Neuronal stem cell (in vitro differentiated cells): ENCODE measurements around the gene KIF11.

Experiments used
- DNase-seq: peaks from one replicate; pipeline ENCODE4 v3.0.0-alpha.2; 2013; ENCODE audit warnings: low spot score
- H2AFZ ChIP-seq: one replicate; pipeline ENCODE4 v1.6.1; 2013; ENCODE audit warnings: mild to moderate bottlenecking, low read length, inconsistent platforms
- H2AK5ac ChIP-seq: 2 replicates; pipeline ENCODE4 v1.6.1; 2013; ENCODE audit warnings: low read depth, mild to moderate bottlenecking, inconsistent platforms, low read length, moderate library complexity, mixed read lengths
- H2BK120ac ChIP-seq: 2 replicates; pipeline ENCODE4 v1.6.1; 2013; ENCODE audit warnings: low read depth, mild to moderate bottlenecking, inconsistent platforms, low read length, moderate library complexity, mixed read lengths
- H2BK12ac ChIP-seq: one replicate; pipeline ENCODE4 v1.6.1; 2013; ENCODE audit warnings: low read length, inconsistent platforms
- H2BK15ac ChIP-seq: 2 replicates; pipeline ENCODE4 v1.6.1; 2013; ENCODE audit warnings: mild to moderate bottlenecking, low read length, inconsistent platforms, mixed read lengths
- H2BK5ac ChIP-seq: one replicate; pipeline ENCODE4 v1.6.1; 2013; ENCODE audit warnings: inconsistent platforms, mild to moderate bottlenecking, low read length, moderate library complexity
- H3K14ac ChIP-seq: one replicate; pipeline ENCODE4 v1.6.1; 2013; ENCODE audit warnings: low read length, inconsistent platforms
- H3K18ac ChIP-seq: 2 replicates; pipeline ENCODE4 v1.6.1; 2013; ENCODE audit warnings: low read length, inconsistent platforms
- H3K23ac ChIP-seq: 2 replicates; pipeline ENCODE4 v1.6.1; 2013; ENCODE audit warnings: low read depth, mild to moderate bottlenecking, mixed read lengths, low read length, inconsistent platforms; ENCODE audit not compliant: poor library complexity
- H3K27ac ChIP-seq: replicated peaks from 3 replicates; pipeline ENCODE4 v1.5.1; 2013; ENCODE audit warnings: low read length, inconsistent platforms
- H3K27me3 ChIP-seq, 3 experiments: 2 replicates each; pipeline ENCODE4 v1.6.1; 2013; ENCODE audit warnings: low read length in 3 of 3, mild to moderate bottlenecking in 2 of 3, inconsistent platforms in 1 of 3, low read depth in 1 of 3, mixed read lengths in 1 of 3, moderate library complexity in 1 of 3; ENCODE audit not compliant: control insufficient read depth in 3 of 3, insufficient read depth in 3 of 3
- H3K36me3 ChIP-seq, 2 donors: replicated peaks in 1 of 2; 2 replicates each; pipeline ENCODE4 v1.6.1; 2013; ENCODE audit warnings: low read length in 2 of 2; ENCODE audit not compliant: control insufficient read depth in 2 of 2, insufficient read depth in 2 of 2
- H3K4ac ChIP-seq: 2 replicates; pipeline ENCODE4 v1.6.1; 2013; ENCODE audit warnings: inconsistent platforms, mild to moderate bottlenecking, low read length, moderate library complexity
- H3K4me1 ChIP-seq, 2 donors: 1 replicate in 1 of 2; 2 replicates in 1 of 2; pipeline ENCODE4 v1.6.1; 2013; ENCODE audit warnings: low read length in 2 of 2, low read depth in 1 of 2; ENCODE audit not compliant: control insufficient read depth in 2 of 2, insufficient read depth in 1 of 2
- H3K4me2 ChIP-seq: one replicate; pipeline ENCODE4 v1.6.1; 2013; ENCODE audit warnings: mild to moderate bottlenecking, low read length, inconsistent platforms; ENCODE audit not compliant: insufficient read depth, poor library complexity, severe bottlenecking
- H3K4me3 ChIP-seq, 2 donors: 2 replicates each; pipeline ENCODE4 v1.5.1; 2013; ENCODE audit warnings: low read length in 2 of 2, mild to moderate bottlenecking in 2 of 2, inconsistent platforms in 1 of 2, moderate library complexity in 1 of 2
- H3K79me1 ChIP-seq: one replicate; pipeline ENCODE4 v1.6.1; 2013; ENCODE audit warnings: low read depth, mild to moderate bottlenecking, inconsistent platforms, low read length, moderate library complexity
- H3K9ac ChIP-seq: one replicate; pipeline ENCODE4 v1.6.1; 2013; ENCODE audit warnings: mild to moderate bottlenecking, low read depth, low read length, inconsistent platforms; ENCODE audit not compliant: poor library complexity
- H3K9me3 ChIP-seq, 2 donors: replicated peaks in 1 of 2; 2 replicates each; pipeline versions ENCODE3 to v1.6.1; 2013; ENCODE audit warnings: low read length in 2 of 2, mild to moderate bottlenecking in 2 of 2, inconsistent platforms in 1 of 2, low read depth in 1 of 2, mixed read lengths in 1 of 2, moderate library complexity in 1 of 2; ENCODE audit not compliant: control insufficient read depth in 2 of 2, insufficient read depth in 1 of 2
- H4K8ac ChIP-seq: one replicate; pipeline ENCODE4 v1.6.1; 2013; ENCODE audit warnings: low read depth, mild to moderate bottlenecking, inconsistent platforms, low read length, moderate library complexity
- H4K91ac ChIP-seq: one replicate; pipeline ENCODE4 v1.6.1; 2013; ENCODE audit warnings: low read length, low read depth, mild to moderate bottlenecking, inconsistent platforms; ENCODE audit not compliant: poor library complexity
- WGBS, 2 donors: extraction: QIAGEN DNeasy Blood & Tissue Kit; methylation state at CpG; one replicate each; pipeline ENCODE4 v1.1.7; 2013; ENCODE audit warnings: missing lambda C conversion rate in 2 of 2, mixed read lengths in 1 of 2; ENCODE audit not compliant: insufficient read length in 2 of 2, insufficient replicate concordance in 1 of 2; ENCODE audit errors: extremely low coverage in 2 of 2; 5-methylcytosine and 5-hydroxymethylcytosine counted together

Gene KIF11

GRCh38 chr10:92571649-92572048 is 21.3 kb upstream of the KIF11 start:
- Histone ChIP-seq H2BK12ac (no peak overlapping the region), H3K4me3 (no peak overlapping the region)
- no CpG with 5 or more reads among the region's 2 CpGs for WGBS, 2 donors

DNA sequence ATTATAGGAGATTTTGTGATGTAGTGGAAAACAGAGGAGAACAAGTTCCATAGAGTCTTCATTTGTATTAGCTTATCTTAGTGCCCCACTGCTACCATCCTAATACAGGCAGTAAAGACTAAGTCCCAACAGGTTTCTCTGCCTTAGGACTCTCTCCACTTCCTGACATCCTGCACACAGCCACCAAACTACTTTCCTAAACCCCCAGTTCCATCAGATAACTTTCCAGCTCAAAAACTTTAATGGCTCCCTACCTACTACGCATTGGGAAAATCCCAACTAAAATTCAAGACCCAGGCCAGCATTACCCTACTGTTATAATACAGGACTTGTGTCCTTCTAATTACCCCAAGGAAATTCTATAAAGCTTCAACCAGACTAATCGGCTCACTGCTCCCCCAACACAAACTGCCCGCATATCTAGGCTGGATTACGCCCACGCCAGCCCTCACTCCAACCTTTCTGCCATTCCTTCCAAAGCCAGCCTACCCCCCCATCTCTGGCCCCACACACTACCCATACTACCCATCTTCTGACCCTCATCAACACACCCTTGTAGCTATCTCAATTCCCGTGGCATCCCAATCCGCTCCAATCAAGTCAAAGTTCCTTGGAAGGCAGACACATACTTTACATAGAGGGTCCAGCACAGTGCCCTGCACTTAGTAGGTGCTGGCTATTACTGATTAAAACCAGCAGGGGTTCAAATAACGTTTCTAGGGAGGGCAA is 20.4 kb upstream of the KIF11 start:
- Histone ChIP-seq H3K9ac (no peak overlapping the region), H2BK5ac (no peak overlapping the region), H4K91ac (no peak overlapping the region), H3K79me1 (peaks cover 11% of the 10 kb centered on the region), H3K27me3 (no peaks in the 10 kb centered on the region), H2BK12ac (no peak overlapping the region), H3K23ac (no peak overlapping the region), H2AFZ (peak overlapping the region; percentile 96), H3K4me1 (peaks cover 9 to 10% of the 10 kb centered on the region in 2 donors), H3K27ac (no peak overlapping the region), H3K4me2 (peak overlapping the region; percentile 95), H3K9me3 (no peaks in the 10 kb centered on the region), H4K8ac (no peak overlapping the region), H3K18ac (no peak overlapping the region), H3K14ac (no peak overlapping the region), H3K4me3 (peak overlapping the region; percentile 91 to 95), H2BK15ac (no peak overlapping the region), H3K36me3 (peaks cover 0 to 21% of the 10 kb centered on the region in 2 donors), H3K4ac (no peak overlapping the region), H2BK120ac (no peak overlapping the region), H2AK5ac (no peak overlapping the region)
- DNase-seq, result no peak
- no CpG with 5 or more reads among the region's 8 CpGs for WGBS, 2 donors

More at GRCh38 chr10:92571649-92572048, 21.3 kb upstream of the KIF11 start:
- Histone ChIP-seq H3K9ac (no peak overlapping the region), H3K4ac (no peak overlapping the region), H4K91ac (no peak overlapping the region), H2AK5ac (no peak overlapping the region), H2AFZ (no peak overlapping the region), H3K9me3 (no peaks in the 10 kb centered on the region), H2BK15ac (no peak overlapping the region), H3K14ac (no peak overlapping the region), H3K36me3 (peaks cover 1 to 21% of the 10 kb centered on the region in 2 donors), H4K8ac (no peak overlapping the region), H3K18ac (no peak overlapping the region), H2BK5ac (no peak overlapping the region), H3K27ac (no peak overlapping the region), H3K27me3 (no peaks in the 10 kb centered on the region), H3K4me1 (peaks cover 9 to 10% of the 10 kb centered on the region in 2 donors), H2BK120ac (no peak overlapping the region), H3K4me2 (no peak overlapping the region), H3K23ac (no peak overlapping the region), H3K79me1 (peaks cover 13% of the 10 kb centered on the region)
- no peak for DNase-seq

GRCh38 chr10:92573091-92573797 is 19.7 kb upstream of the KIF11 start:
- Histone ChIP-seq H2AK5ac (no peak overlapping the region), H3K14ac (peak overlapping the region; percentile 99), H3K4me1 (peaks cover 9 to 10% of the 10 kb centered on the region in 2 donors), H3K4me3 (peak overlapping the region; percentile 91 to 95), H2BK15ac (peak overlapping the region; percentile 67), H2BK120ac (no peak overlapping the region), H2AFZ (peak overlapping the region; percentile 96), H3K18ac (peak overlapping the region; percentile 99), H3K27ac (peak overlapping the region; percentile 98), H2BK5ac (peak overlapping the region; percentile 95), H3K4me2 (peak overlapping the region; percentile 95), H3K4ac (no peak overlapping the region), H3K23ac (peak overlapping the region; percentile 98), H4K91ac (no peak overlapping the region), H3K79me1 (peaks cover 11% of the 10 kb centered on the region), H3K9ac (peak overlapping the region; percentile 94), H4K8ac (peak overlapping the region; percentile 43), H3K27me3 (no peaks in the 10 kb centered on the region), H3K9me3 (no peaks in the 10 kb centered on the region), H3K36me3 (peaks cover 0 to 17% of the 10 kb centered on the region in 2 donors), H2BK12ac (no peak overlapping the region)
- WGBS, 2 donors, result no CpG with 5 or more reads among the region's 56 CpGs
- peak; percentile 9 for DNase-seq
